Astrocyte of the spinal cord (primary cell): Measurements from ENCODE around the gene TMEM244.
"Not testable (repeated sequence)": the region's sequence is repeated elsewhere in the genome, so short reads cannot be mapped to it uniquely, and the experiment has no call there.

ENCODE experiments used
- DNase-seq: peaks from one replicate; pipeline ENCODE4 v3.0.0; 2011; ENCODE audit warnings: low read depth, low spot score
- H3K4me3 ChIP-seq: 2 replicates; pipeline ENCODE4 v1.5.1; 2011; ENCODE audit warnings: low read depth, mild to moderate bottlenecking, low read length, moderate library complexity
- CTCF ChIP-seq: IDR thresholded peaks from 2 replicates; pipeline ENCODE4 v1.5.1; 2012; ENCODE audit warnings: low read depth, mild to moderate bottlenecking, low read length, inconsistent platforms
- in situ Hi-C: cut with HindIII; loops from 2 replicates; pipeline ENCODE4 v1.10.0; 2017; ENCODE audit warnings: low sequenced_read_pairs

The TMEM244 gene

GRCh38 chr6:129886401-129887155 is 25.5 kb upstream of the TMEM244 start:
- TF ChIP-seq CTCF, result no peak
- DNase-seq, result no peak
- H3K4me3 ChIP-seq, result no peak overlapping the region
- in situ Hi-C loops, result no loop called here

GRCh38 chr6:129884211-129884610 is 23.1 kb upstream of the TMEM244 start:
- DNase-seq, result no peak
- no peak overlapping the region for H3K4me3 ChIP-seq
- no peak for TF ChIP-seq CTCF
- in situ Hi-C loops, result no loop called here

- H3K4me3 ChIP-seq, result no peak overlapping the region
- in situ Hi-C loops, result no loop called here
- no peak for TF ChIP-seq CTCF
- no peak for DNase-seq
Observed at GRCh38 chr6:129882510-129883023, 21.5 kb upstream of the TMEM244 start.

DNA sequence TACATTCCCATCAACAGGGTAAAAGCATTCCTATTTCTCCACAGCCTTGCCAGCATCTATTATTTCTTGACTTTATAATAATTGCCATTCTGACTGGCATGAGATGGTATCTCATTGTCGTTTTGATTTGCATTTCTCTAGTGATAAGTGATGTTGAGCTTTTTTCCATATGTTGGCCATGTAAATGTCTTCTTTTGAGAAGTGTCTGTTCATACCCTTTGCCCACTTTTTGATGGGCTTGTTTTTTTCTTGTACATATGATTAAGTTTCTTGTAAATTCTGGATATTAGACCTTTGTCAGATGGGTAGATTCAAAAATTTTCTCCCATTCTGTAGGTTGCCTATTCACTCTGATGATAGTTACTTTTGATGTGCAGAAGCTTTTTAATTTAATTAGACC is 16.8 kb upstream of the TMEM244 start:
- in situ Hi-C loops, DNase-seq: not testable (repeated sequence)

DNA sequence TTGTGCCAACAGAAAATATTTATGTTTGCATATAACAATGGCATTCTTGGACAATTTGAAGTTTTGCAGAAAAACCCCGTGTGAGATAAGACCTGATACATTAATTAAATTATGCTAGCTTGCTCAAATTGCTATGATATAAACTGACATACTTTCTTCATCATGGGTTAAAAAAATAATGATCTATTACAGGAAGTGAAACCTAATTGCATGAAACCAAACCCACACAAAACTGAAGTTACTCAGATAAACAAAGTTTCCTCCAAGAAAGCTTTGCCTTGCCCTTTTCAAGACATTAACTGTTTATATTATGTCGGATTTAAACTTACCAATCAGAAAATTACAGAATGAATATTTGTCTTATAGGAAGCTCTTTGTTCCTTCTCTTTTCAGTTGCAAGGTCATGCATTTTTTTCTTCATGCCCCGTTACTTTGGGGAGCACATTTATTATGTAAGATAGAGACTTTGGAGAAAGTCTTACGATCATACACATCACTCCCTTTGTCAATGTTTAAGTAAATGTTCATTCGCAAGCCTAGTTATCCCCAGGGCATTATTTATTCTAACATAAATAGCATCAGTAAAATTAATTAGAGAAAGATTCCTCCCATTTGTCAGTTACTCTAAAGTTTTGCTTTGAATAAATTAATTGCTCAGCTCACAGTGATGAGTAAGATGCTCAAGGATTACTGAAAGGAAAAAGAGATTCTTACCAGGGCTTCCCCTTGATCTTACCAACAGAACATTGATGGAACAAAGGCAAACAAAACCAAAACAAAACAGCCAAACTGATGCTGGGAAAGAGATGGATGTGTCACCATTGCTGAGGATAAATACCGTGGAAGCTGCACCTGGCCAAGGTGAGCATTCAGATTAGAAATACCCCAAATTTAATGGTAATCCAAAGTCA is 14.8 kb upstream of the TMEM244 start:
- no peak for TF ChIP-seq CTCF
- DNase-seq, result no peak
- in situ Hi-C loops, result no loop called here
- H3K4me3 ChIP-seq, result no peak overlapping the region

More for the DNA sequence above, 16.8 kb upstream of the TMEM244 start:
- not testable (repeated sequence) for H3K4me3 ChIP-seq

DNA sequence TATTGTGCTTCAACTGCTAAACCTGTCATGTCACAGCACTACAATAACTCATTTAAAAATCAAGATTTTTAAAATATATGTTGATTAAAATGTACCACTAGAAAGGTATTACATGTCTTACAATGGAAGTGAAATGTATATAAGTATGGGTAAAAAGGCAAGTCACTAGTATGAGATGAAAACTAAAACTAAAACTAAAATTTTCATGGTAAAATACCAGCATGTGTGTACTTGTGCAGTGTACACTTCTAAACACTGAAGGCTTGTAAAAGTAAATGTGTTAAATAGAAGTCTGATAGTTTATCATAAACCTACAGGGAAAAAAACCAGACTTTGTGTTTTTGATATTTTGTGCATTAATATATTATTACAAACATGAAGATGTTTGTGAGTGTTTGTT is 13.7 kb upstream of the TMEM244 start:
- in situ Hi-C loops, result no loop called here
- TF ChIP-seq CTCF, result no peak
- H3K4me3 ChIP-seq, result no peak overlapping the region
- DNase-seq, result no peak

DNA sequence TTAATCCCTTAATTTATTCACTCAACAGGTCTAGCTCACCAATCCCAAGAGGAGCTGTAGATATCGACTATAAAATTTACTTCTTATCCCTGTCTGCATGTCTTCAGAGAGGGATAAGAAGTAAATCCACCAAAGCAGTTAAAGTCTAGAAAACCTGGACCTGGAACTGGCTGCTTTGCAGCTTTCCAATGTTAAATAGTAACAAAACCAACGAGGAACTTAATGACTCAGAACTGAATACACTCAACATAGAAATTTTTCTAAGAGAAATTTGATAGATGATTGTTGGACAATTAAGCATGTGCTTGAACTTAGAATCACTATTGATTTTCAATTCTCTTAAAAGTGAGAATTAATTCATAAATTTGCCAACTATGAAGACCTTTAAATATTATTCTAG is 11.5 kb upstream of the TMEM244 start:
- in situ Hi-C loops, result no loop called here
- no peak for TF ChIP-seq CTCF
- DNase-seq, result no peak
- H3K4me3 ChIP-seq, result no peak overlapping the region
